Mucosa of descending colon (tissue), 3 donors: ENCODE results near the gene MAPT. TPM values are rescaled to one million over a fixed set of nuclear protein-coding genes. Genes with fewer than 3 reads are reported as not detected.

ENCODE experiments used
- ATAC-seq: fragments of 200-7000 bp; cut with Tn5 transposase; one replicate; pipeline ENCODE4 v1.9.1; 2020; ENCODE audit warnings: mild to moderate bottlenecking, moderate library complexity
- DNase-seq, 3 donors: peaks; one replicate each; pipeline ENCODE4 v3.0.0-alpha.2; 2020
- H3K36me3 ChIP-seq: fragments of 200-600 bp; one replicate; pipeline ENCODE4 v1.8.0; 2021; ENCODE audit warnings: low read depth, mild to moderate bottlenecking
- H3K4me1 ChIP-seq: fragments of 200-600 bp; one replicate; pipeline ENCODE4 v1.8.0; 2021; ENCODE audit warnings: low read depth, mild to moderate bottlenecking
- H3K4me3 ChIP-seq: fragments of 200-600 bp; one replicate; pipeline ENCODE4 v1.8.0; 2021; ENCODE audit warnings: mild to moderate bottlenecking
- H3K9me3 ChIP-seq: fragments of 200-600 bp; one replicate; pipeline ENCODE4 v1.8.0; 2021; ENCODE audit warnings: mild to moderate bottlenecking
- CTCF ChIP-seq: fragments of 200-600 bp; IDR thresholded peaks from one replicate; pipeline ENCODE4 v1.8.0; 2022; ENCODE audit warnings: antibody characterized with exemption, mild to moderate bottlenecking
- intact Hi-C, 2 donors: fragments of 100-400 bp; cut with DNase I in 1 of 2; cut with micrococcal nuclease in 1 of 2; formaldehyde crosslinking; loops; one replicate each; pipeline versions ENCODE4 v1.11.0 to v1.11.1; 2022; cut with DNase I, micrococcal nuclease
- total RNA-seq, 3 donors: library from RNA; stranded (reverse); fragmentation: NEBNext Ultra II Directional in 2 of 3; extraction: Animal tissue kit (Norgen Biotek cat#: 25700) in 2 of 3; gene quantifications; one replicate each; pipeline versions ENCODE4 v1.2.1 to v1.2.4, GENCODE V29; 2021 to 2023
- donor health status: DM: no; HTN: no; CAD: no; lungs with moderate emphysema.
- donor health status: DM: no; HTN: no; CAD: no.
- donor health status: DM: no; HTN: yes; CAD: no.

MAPT gene
- total RNA-seq, 3 donors from 2014 or later = 0.72 to 61.5 (median 1.4) TPM

GRCh38 chr17:45883063-45883462 lies 11.3 kb upstream of the MAPT start:
- no peaks in the 10 kb centered on the region for H3K9me3 ChIP-seq
- no peaks in the 10 kb centered on the region for H3K4me1 ChIP-seq
- H3K4me3 ChIP-seq = no peak overlapping the region
- DNase-seq (no peak), ATAC-seq (no peak)
- no peak for TF ChIP-seq CTCF
- intact Hi-C loops = no loop called here
- H3K36me3 ChIP-seq = no peaks in the 10 kb centered on the region

- DNase-seq = no peak
- H3K4me3 ChIP-seq = no peak overlapping the region
- no peaks in the 10 kb centered on the region for H3K9me3 ChIP-seq
- no peaks in the 10 kb centered on the region for H3K36me3 ChIP-seq
- ATAC-seq = no peak
- H3K4me1 ChIP-seq = no peaks in the 10 kb centered on the region
- intact Hi-C loops = no loop called here
- no peak for TF ChIP-seq CTCF
Measured at GRCh38 chr17:45886852-45887251, 7.5 kb upstream of the MAPT start.

- DNase-seq (no peak), ATAC-seq (no peak)
- no peak for TF ChIP-seq CTCF
- no peak overlapping the region for H3K4me3 ChIP-seq
- intact Hi-C loops = no loop called here
- H3K4me1 ChIP-seq = no peaks in the 10 kb centered on the region
- H3K36me3 ChIP-seq = no peaks in the 10 kb centered on the region
- no peaks in the 10 kb centered on the region for H3K9me3 ChIP-seq
Measured at GRCh38 chr17:45888392-45888791, 6.0 kb upstream of the MAPT start.

GRCh38 chr17:45889579-45889978 lies 4.8 kb upstream of the MAPT start:
- ATAC-seq = no peak
- no peak for DNase-seq
- Histone ChIP-seq H3K4me3 (no peak overlapping the region), H3K4me1 (no peaks in the 10 kb centered on the region), H3K36me3 (no peaks in the 10 kb centered on the region), H3K9me3 (no peaks in the 10 kb centered on the region)
- intact Hi-C loops = no loop called here
- no peak for TF ChIP-seq CTCF

GRCh38 chr17:45893725-45894021 lies 681 bp upstream of the MAPT start:
- H3K4me1 ChIP-seq = peaks cover 15% of the 10 kb centered on the region
- DNase-seq (no peak), ATAC-seq (no peak)
- TF ChIP-seq CTCF = no peak
- no peaks in the 10 kb centered on the region for H3K36me3 ChIP-seq
- intact Hi-C loops = no loop called here
- no peaks in the 10 kb centered on the region for H3K9me3 ChIP-seq
- H3K4me3 ChIP-seq = no peak overlapping the region

- Histone ChIP-seq H3K4me3 (no peak overlapping the region), H3K4me1 (peaks cover 15% of the 10 kb centered on the region), H3K9me3 (no peaks in the 10 kb centered on the region), H3K36me3 (no peaks in the 10 kb centered on the region)
- intact Hi-C loops = no loop called here
- no peak for ATAC-seq
- no peak for TF ChIP-seq CTCF
- peak in 1 of 3 donors; percentile 40 for DNase-seq
Measured at GRCh38 chr17:45895304-45895968, 1.1 kb downstream of the MAPT start.
